Activated T-helper 1 cell treated with anti-CD3 and anti-CD28 coated beads, Interleukin-2, amount 50 U/mL, for 16 hours (primary cell): ENCODE data around the gene TNS1.
"Not testable (repeated sequence)": the region's sequence is repeated elsewhere in the genome, so short reads cannot be mapped to it uniquely, and the experiment has no call there.

ENCODE experiments used
- DNase-seq, 2 donors: peaks; one replicate each; pipeline ENCODE4 v3.0.0-alpha.2; 2020; ENCODE audit warnings: low read depth in 1 of 2, low spot score in 1 of 2

Gene TNS1

DNA sequence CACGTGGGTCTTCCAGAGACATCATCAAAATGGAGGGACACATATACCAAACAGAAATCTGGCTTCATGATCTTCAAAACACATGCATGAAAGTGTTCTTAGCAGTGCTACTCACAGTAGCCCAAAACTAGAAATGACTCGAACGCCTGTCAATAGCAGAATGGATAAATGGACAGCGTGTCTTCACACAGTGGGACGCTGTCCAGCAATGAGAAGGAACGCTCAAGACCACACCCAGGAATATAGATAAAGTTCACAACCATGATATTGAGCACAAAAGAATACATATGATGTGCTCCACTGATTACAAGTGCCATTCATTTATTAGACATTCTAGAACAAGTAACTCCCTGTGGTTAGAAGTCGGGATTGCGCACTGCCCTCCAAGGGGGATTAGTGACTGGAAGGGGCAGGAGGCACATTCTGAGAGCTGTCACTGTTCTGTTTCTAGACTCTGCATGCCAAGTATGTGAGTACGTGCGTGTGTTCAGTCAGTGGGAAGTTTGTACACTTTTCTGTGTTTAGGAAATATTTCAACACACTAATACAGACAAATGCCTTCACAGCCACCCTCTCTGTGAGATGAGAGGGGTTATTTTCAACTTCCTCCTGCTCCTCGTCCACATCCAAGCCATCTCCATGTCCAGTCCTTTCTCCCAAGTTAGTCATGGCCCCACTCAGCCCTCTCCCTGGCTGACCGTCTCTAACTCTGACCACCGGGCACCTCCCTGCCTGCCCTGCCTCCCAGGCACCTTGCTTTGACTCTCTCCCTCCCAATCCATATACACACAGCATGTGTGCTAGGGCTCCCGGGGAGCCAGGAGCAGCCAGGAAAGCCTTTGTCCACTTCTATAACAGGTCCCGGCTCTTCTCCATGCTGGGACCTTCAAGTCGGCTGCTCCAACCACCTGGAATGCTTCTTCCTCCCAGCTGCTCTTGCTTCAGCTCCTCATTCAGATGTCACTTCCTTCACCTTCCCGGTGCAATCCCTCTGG is 26.9 kb upstream of the TNS1 start:
- no peak for DNase-seq

DNA sequence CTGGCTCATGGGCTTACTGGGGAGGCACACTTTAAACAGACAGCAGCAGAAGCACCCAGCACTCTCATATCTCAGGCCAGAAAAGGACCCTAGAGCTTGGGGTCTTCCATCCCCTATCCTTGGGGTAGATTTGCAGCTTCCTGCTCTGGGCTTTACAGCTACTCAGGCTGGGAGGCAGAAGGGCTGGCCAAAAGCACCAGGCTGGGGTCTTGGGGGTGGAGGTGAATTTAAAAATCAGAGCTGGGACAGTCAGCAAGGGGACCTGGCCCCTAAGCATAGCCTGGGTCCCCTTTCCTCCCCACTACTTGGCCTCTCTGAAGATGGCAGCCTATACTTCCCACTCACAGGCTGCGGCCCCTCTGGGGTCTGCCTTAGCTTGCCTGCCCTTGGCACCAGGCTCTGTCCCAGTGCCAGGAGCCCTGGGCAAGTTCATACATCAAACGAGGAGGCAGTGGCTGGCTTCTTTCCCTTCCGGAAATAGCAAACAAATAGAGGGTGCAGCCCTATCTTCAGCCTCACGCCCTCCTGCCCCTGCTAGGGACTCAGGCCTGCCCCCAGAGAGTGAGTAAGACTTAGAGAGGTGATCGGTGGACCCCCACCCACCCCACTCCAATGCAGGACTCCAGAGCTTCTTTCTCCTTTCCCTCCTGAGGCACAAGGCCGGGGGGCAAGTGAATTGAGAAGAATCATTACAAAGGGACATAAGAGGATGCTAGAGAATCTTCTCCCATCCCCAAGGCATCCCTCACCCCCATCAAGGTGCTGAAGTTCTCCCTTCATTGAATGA is 26.0 kb upstream of the TNS1 start:
- DNase-seq, result no peak

DNA sequence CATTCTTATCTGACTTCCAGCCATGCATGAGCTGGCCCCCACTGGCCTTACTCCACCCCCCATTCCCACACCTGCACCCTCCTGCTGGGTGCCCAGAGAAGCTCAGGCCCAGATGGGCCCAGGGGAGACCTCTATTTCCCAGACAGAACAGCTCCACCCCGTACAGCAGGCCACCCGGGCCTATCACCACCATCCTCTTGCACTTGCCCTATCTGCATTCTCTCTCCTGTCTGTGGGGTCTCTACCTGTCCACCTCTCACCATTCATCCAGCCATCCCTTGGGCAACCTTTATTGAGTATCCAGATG is 25.3 kb upstream of the TNS1 start:
- DNase-seq, result no peak

DNA sequence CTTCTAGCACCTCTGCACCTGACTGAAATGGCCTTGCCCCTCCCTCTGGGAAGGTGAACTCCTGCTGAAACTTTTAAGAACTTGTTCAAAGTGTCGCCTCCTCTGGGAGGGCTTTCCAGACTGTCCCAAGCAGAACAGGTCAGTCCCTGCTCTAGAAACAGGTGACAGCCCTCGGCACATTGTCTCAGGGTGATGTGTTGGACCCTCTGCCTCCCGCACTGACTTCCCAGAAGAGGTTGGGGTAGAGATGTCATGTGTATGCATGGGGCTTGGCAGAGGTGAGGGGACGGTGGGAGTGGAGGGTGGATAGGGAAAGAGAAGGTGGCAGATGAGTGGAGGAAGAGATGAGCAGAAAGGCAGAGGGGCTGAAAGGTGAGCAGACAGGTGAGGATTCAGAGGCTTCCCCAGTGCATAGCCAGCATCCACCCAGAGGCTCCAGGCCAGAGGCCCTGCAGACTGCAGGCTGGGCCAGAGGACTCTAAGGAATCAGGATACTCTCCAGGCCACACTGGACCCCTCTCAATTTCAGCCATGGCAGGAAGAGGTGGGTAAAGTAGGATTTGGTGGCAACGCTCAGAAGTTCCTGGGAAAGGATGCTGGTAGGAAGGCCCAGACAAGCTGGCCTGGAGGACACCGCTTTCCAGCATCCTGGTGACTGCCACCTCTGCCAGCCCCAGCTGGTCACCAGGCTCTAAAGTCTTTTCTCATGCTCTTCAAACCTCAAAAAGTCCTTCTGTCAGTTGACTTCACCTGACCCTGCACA is 24.8 kb upstream of the TNS1 start:
- no peak for DNase-seq

DNA sequence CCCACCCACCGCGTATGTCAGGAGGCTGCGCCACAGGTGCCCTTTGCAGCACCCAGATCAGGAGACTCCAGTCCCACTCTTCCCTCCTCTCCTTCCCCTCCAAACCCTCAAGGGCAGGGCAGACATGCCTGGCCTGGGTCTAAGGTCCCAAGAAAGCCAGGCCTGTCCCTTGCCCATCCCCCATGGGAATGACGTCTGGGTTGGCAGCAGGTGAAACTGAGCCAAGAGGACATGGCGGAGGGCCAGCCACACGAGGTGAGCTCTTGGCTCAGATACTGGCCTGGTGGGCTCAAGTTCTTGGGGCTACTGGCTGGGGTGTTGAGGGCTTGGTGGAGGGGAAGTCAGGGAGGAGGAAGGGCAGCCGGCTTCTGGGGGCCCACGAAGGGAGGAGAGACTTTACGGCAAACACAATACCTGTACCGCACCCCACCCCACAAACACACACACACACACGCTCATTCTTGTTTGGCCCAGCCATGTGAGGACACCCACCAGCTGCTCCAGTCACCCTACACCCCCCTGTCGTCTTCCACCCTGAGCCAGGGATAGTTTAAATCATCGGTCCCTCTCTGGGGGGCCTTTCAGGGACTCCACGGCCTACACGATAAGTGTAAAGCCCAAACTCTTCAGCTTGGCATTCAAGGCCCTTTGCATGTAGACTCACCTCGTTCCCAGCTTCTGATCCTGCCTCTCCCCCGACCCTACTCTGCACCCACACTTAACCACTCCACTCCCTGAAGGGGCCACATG is 24.1 kb upstream of the TNS1 start:
- DNase-seq, result no peak

DNA sequence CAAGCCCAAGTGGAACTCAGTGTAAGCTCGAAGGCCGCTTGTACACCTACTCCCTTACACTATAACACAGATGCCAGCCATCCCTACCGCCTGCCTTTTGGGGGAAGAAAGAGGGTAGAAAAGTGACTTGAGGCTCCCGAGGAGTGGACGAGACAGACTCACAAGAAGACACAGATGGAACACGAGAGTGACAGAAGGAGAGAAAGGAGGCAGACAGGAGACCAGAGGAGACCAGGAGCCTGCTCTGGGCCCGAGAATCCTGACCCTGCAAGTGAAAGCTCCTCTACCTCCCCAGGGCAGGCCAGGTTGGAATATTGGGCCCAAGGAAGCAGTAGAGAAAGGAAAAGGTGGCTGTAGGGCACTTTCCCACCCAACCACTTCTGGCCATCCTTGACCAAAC is 23.4 kb upstream of the TNS1 start:
- DNase-seq, result no peak

DNA sequence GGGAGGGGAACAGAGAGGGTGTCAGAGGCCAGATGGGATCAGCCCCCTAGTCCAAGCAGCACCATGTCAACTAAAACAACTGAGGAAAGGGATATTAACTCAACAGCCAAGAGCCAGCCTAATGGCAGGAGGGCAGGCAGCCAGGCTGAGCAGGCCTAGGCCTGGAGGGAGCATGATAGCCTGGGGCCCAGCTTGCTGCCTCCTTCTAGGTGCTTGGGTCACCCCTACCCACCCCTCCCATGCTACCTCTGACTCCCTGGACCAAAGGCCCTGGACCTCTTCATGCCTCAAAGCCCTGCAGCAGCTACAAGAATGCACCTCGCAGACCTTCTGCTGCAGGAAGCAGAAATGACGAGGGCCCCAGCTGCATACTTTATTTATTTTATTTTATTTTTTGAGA is 22.1 kb upstream of the TNS1 start:
- no peak for DNase-seq

DNA sequence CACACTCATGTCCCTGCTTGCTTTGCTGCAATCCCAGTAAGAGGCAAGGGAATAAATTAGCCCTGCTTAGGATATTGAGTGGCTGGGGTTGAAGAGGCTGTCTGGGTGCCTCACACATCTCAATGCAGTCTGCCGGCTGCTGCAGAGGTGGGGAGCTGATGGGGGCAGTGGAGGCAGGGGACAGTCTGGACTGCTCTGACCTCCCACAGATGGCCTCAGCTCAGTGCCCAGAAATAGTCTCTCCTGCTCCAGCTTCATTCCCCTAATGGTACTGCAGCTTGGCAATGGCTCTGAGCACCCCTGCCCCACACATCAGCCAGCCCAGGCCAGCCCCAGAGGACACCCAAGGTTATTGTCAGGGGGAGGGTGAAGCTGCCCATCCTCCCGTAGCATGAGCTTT is 21.5 kb upstream of the TNS1 start:
- no peak for DNase-seq

DNA sequence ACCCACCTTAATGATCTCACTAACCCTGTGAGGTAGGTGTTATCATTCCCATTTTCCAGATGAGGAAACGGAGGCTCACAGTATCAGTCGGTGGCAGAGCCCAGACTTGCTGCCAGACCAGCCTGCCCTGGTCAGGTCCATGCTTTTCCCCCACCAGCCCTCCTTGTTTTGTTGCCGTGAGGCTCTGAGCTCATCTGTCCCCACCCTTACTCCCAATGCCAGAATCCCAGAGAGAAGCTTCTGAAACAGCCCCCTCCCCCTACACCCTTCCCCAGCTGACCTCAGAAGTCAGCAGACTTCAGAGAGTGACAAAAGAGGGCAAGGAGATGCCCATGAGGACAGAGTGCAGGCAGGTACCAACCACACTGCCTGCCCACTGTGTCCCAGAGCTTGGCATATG is 20.8 kb upstream of the TNS1 start:
- no peak for DNase-seq

DNA sequence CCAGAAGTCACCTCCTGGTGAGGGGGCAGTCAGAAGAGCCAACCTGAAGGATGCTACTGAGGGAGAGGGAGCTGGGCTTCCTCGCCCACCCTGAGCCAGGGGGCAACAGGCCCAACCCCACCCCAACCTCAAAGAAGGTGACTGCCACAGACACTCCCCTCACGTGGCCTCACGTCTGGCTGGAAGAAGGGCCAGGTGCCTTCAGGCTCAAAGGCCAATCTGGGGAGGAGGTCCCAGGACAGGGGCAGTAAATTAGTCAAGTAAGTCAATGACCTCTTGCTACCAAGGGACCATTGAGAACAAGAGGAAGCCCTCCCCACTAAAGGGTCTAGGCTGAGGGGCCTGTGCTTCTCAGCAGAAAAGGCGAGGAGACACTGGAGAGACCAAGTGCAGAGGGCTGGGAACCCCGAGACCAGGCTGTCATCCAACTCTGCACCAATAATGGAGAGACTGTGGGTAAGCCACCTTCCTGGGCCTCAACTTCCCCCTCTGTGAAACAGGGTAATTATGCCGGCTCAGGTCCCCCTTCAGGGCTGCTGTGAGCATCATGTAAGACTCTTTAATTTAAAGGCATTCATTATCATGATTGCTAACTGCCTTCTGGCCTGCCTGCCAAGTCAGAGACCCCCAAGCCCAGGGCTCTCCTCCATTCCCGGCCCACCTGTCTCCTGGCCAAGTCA is 20.2 kb upstream of the TNS1 start:
- no peak for DNase-seq

DNA sequence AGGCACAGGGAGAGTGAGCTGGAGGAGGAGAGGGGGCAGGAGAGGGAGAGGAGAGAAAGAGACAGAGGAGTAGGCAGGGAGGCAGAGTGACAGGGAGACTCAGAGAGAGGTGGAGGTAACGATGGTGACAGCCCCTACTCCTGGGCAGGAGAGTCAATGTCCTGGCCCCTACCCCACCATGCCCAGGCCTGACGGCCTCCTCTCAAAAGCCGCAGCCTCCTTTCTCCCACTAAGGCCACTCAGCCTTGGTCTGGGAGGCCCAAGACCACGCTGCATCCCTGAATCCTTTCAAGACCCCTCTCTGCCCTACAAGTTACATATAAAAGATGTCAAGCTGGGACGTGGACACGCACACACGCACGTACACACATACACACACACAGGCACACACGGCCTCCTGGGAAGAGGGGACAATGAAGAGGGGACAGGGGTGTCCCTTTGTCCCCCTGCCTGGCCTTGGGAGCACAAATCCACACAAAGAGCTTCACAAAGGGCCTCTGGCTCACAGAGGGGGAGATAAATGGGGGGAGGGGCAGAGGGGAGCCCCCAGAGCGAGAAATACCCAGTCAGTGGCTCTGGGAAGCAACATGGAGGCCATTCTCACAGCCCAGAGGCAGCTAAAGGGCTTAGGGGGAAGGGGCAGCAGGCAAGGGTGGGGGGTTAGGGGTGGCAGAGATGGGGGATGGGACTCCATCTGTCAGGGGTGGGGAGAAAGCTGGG is 19.5 kb upstream of the TNS1 start:
- no peak for DNase-seq

DNA sequence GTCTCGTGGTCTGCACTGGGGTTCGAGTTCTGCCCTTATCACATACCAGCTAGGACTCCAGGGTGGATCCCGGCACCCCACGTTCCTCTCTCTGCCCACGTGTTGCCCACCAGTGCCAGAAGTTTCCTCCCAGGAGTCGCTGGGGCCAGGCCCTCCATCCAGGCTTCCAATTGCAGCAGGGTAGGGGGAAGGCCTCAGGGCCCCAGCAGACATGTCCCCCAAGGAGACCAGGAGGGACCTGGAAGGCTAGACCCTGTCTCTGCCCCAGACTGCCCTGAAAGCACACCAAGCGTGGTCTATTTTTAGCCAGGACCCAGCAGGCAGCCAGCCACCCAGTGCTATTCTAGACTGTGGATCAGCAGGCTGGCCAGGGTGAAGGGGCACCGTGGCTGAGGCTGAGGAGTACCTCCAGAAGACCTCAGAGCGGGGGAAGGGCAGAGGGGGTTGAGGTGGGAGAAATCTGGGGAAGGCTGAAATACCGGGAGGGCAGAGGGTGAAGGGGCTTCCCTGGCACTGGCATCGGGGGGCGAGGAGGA is 18.8 kb upstream of the TNS1 start:
- DNase-seq, result no peak

DNA sequence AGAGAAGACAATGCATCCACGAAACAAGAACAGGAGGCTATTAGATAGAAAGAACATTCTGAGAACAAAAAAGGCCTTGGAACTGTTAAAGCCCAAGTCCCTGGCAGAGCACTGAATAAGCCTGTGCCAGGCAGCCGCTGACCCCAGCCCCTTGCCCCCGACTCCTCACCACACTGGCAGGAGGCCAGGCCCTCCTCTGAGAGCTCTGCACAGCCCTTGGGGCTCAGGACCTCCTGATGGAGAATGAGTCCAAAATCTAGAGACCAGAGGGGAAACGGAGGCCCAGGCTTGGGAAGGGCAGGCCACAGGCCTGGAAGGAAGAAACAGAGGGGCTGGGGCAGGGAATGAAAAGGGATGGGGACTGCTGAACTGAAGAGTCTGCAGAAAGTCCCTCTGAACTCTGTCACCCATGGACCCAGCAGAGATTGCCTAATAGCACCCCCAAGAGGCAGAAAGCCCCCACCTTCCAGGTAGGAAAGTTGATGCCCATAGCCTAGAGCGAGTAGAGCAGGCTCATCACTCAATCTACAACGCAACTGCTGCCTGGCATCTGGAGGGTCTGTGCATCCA is 18.3 kb upstream of the TNS1 start:
- DNase-seq, result no peak

DNA sequence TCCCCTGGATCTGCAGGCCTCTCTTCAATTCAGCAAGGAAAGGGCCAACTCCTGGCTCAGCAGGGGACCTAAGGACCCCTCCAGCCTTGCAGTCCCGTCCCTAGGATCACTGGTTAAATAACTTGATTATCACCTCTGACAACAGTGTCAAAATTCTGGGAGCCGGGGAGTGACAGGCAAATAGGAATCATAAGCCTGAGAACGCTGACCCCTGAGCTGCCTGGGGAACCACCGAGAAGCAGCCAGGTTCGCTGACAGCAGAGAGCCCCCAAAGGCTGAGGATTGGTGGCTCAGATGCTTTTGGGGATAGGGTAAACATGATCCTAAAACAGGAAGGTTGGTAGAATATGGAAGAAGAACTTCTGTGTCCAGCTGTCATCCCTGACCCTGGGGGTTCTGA is 17.5 kb upstream of the TNS1 start:
- DNase-seq, result no peak

DNA sequence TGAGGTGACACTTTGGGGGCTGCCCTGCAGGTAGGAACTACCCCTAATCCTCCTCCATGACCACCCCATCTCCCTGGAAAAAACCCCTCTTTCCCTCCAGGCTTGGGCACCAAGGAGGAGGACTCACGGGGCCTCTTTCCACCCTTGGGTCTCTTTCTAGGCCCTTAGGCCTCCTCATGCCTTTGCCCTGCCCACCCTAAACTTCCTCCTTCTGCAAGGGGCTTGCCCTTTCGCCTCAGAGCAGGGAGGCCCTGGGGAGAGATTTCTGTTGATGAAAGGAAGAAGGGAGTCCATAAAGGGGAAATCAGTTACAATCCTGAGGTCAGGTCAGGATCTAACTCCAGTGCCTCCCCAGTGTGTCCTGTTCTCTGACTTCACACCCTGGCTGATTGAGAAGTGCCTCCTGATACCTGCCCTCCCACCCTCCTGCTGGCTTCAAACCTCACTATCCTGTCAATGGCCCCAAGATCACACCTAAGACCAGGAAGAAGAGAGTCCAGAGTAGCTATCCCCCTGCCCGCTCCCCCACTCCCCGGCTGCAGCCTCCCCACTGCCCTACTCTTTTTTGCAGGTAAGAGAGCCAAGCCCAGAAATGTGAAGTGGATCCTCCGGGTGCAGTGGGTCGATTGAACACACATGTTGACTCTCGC is 16.7 kb upstream of the TNS1 start:
- DNase-seq, result no peak

DNA sequence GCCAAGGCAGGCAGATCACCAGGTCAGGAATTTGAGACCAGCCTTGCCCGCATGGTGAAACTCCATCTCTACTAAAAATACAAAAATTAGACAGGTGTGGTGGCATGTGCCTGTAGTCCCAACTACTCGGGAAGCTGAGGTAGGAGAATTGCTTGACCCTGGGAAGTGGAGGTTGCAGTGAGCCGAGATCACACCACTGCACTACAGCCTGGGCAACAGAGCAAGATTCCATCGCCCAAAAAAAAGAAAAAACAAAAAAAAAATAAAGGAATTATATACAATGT is 16.0 kb upstream of the TNS1 start:
- DNase-seq, result not testable (repeated sequence)

DNA sequence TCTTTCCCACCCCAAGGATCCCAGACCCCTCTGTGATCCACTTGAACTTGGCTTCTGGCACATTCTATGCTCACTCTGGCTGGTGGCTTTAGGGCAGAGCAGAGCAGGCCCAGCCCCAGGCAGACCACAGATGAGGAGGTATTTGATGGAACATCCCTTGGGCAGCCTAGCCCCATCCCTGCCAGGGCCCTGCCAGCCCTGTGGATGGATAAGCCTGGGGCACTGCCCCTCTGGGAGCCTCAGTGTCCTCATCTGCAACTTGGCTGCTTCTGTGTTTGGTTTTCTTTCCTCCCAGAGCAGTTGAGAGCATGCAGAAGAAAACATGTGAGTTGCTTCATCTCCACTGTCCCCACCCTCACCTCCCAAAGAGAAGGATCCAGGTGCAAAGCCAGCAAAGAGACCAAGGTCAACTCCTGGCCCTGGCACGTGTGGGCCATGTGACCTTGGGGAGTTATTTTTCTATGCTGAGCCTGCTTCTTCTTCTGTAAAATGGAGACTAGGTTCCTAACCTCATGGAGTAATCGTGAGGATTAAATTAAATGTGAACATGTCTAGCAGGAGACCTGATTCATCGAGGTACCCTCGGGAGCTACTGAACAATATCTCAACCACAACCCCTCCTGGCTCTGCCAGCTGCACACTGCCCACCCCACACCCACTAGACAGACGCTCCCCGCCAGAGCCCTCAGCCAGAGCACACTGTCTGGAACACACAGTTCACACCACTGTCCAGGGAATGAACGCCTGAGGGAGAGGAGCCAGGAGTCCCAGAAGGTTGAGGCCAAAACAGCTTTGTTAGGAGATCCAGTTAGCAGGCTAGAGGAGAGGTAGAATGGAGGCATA is 14.6 kb upstream of the TNS1 start:
- DNase-seq, result no peak

DNA sequence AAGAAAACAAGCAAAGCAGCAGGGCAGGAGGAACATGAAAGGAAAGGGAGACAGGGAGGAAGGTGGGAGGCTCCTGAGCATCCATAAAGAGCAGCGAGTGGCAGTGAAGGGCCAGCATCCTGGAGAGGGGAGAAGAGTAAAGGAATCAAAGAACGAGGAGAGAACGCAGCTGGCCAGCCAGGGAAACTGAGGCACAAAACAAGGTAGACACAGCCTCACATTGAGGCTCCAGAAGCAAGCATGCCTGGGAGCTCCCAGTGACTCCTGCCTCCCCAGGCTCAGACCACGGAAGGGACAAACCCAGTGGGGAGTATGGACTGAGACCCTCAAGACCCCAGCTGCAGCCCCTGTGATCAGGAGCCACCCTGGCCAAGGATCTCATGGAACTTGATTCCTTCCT is 14.0 kb upstream of the TNS1 start:
- DNase-seq, result no peak
